ENCODE measurements around the gene TDRD7. TPM values are rescaled to one million over a fixed set of nuclear protein-coding genes. Genes with fewer than 3 reads are reported as not detected.

The TDRD7 gene
- total and polyA plus RNA-seq, 2 donors (not counting 1 experiment from before 2014, with no cell fraction given): 11.5 to 19.7 TPM

GRCh38 chr9:97395745-97396144, 16.2 kb upstream of the TDRD7 start:
- Histone ChIP-seq H4K20me1 (ENCODE audit: control insufficient read depth, insufficient read depth, low read length, poor library complexity, severe bottlenecking) (no peaks in the 10 kb centered on the region), H2AFZ (ENCODE audit: insufficient read depth, low read depth, low read length, poor library complexity, severe bottlenecking) (no peak overlapping the region), H3K27ac (ENCODE audit: low read length in 2 of 2) (no peak overlapping the region), H3K4me3 (ENCODE audit: control extremely low read depth in 1 of 5, extremely low read depth in 1 of 5, insufficient read depth in 1 of 5, low read depth in 2 of 5, low read length in 4 of 5) (no peak overlapping the region), H3K9me3 (ENCODE audit: control extremely low read depth in 1 of 3, control insufficient read depth in 2 of 3, insufficient read depth in 1 of 3, low read length in 2 of 3) (peaks cover 0 to 10% (median 0%) of the 10 kb centered on the region in 3 donors), H3K36me3 (replicated peaks in 1 of 2; ENCODE audit: control extremely low read depth in 1 of 2, control insufficient read depth in 1 of 2, extremely low read depth in 1 of 2, insufficient read depth in 2 of 2, low read length in 1 of 2) (no peaks in the 10 kb centered on the region), H3K27me3 (replicated peaks in 1 of 4; ENCODE audit: control extremely low read depth in 1 of 4, control insufficient read depth in 3 of 4, insufficient read depth in 4 of 4, low read length in 3 of 4) (peaks cover 0 to 8% (median 0%) of the 10 kb centered on the region in 4 experiments), H3K4me2 (replicated peaks; ENCODE audit: low read depth, low read length, poor library complexity, severe bottlenecking) (no peak overlapping the region), H3K4me1 (ENCODE audit: control insufficient read depth in 2 of 2, insufficient read depth in 2 of 2, low read length in 2 of 2) (no peaks in the 10 kb centered on the region), H3K79me2 (ENCODE audit: control insufficient read depth, insufficient read depth, low read length) (no peaks in the 10 kb centered on the region), H3K9ac (ENCODE audit: low read length) (no peak overlapping the region)
- Mint-ChIP-seq H3K4me1 (no peaks in the 10 kb centered on the region), H3K27me3 (peaks cover 2% of the 10 kb centered on the region), H3K9me3 (ENCODE audit: insufficient read depth) (no peaks in the 10 kb centered on the region), H3K27ac (no peak overlapping the region), H3K4me3 (no peak overlapping the region)
- WGBS (ENCODE audit: insufficient coverage): 91% methylated on average over 4 of the region's 5 CpGs
- intact Hi-C loops (cut with micrococcal nuclease): no loop called here
- ChIA-PET POLR2A (no interaction called here), CTCF (interaction anchor here (0.6 to 7.6 kb wide), 5 partner anchors 9 to 541 kb away, joined by 3 to 82 read pairs (median 3); no protein-coding TSS in a partner anchor)
- TF ChIP-seq CTCF (IDR thresholded peaks at IDR 0.05): no peak
- TF ChIP-seq EZH2 (IDR thresholded peaks at IDR 0.05; ENCODE audit: borderline replicate concordance, insufficient read depth, low read depth, low read length, poor library complexity, severe bottlenecking): no peak
- no peak for DNase-seq
- ATAC-seq (ENCODE audit: low read depth): no peak

DNA sequence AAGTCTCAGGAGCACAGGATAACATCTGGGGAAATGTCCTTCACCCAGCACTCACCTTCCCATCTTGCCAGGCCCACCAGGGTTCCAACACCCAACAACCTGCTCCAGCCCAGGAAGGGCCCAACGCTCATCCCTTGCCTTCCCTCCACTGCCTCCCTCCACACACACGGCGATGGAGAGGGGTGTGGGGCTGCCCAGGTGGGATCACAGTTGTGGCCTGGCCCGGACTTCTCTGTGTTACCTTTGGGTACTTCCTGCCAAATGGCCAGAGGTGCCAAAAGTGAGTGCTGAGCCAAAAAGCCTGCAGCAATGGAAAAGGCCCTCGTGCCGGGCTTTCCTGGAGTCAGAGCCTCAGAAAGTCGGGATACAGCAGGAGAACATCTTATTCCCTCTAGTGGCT, 15.6 kb upstream of the TDRD7 start:
- H3K27ac Mint-ChIP-seq: no peak overlapping the region

More for the DNA sequence above, 15.6 kb upstream of the TDRD7 start:
- no peak overlapping the region for H3K27ac ChIP-seq (ENCODE audit: low read length in 2 of 2)
- peaks cover 0 to 8% (median 0%) of the 10 kb centered on the region in 4 experiments for H3K27me3 ChIP-seq (replicated peaks in 1 of 4; ENCODE audit: control extremely low read depth in 1 of 4, control insufficient read depth in 3 of 4, insufficient read depth in 4 of 4, low read length in 3 of 4)
- TF ChIP-seq CTCF (IDR thresholded peaks at IDR 0.05): no peak
- no peak for TF ChIP-seq EZH2 (IDR thresholded peaks at IDR 0.05; ENCODE audit: borderline replicate concordance, insufficient read depth, low read depth, low read length, poor library complexity, severe bottlenecking)
- intact Hi-C loops (cut with micrococcal nuclease): no loop called here
- H3K9ac ChIP-seq (ENCODE audit: low read length): no peak overlapping the region
- H3K27me3 Mint-ChIP-seq: peaks cover 6% of the 10 kb centered on the region
- ChIA-PET POLR2A (no interaction called here), CTCF (interaction anchor here (1.4 to 7.6 kb wide), 4 partner anchors 10 to 542 kb away, joined by 3 to 82 read pairs (median 20); no protein-coding TSS in a partner anchor)
- H3K4me3 ChIP-seq (ENCODE audit: control extremely low read depth in 1 of 5, extremely low read depth in 1 of 5, insufficient read depth in 1 of 5, low read depth in 2 of 5, low read length in 4 of 5): no peak overlapping the region
- no peak overlapping the region for H3K4me3 Mint-ChIP-seq
- DNase-seq (no peak), ATAC-seq (ENCODE audit: low read depth) (no peak)
- no peaks in the 10 kb centered on the region for H3K79me2 ChIP-seq (ENCODE audit: control insufficient read depth, insufficient read depth, low read length)
- H3K4me2 ChIP-seq (replicated peaks; ENCODE audit: low read depth, low read length, poor library complexity, severe bottlenecking): no peak overlapping the region
- H3K4me1 Mint-ChIP-seq: no peaks in the 10 kb centered on the region
- peaks cover 0 to 10% (median 0%) of the 10 kb centered on the region in 3 donors for H3K9me3 ChIP-seq (ENCODE audit: control extremely low read depth in 1 of 3, control insufficient read depth in 2 of 3, insufficient read depth in 1 of 3, low read length in 2 of 3)
- H4K20me1 ChIP-seq (ENCODE audit: control insufficient read depth, insufficient read depth, low read length, poor library complexity, severe bottlenecking): no peaks in the 10 kb centered on the region
- H3K4me1 ChIP-seq (ENCODE audit: control insufficient read depth in 2 of 2, insufficient read depth in 2 of 2, low read length in 2 of 2): no peaks in the 10 kb centered on the region
- no peaks in the 10 kb centered on the region for H3K9me3 Mint-ChIP-seq (ENCODE audit: insufficient read depth)
- H2AFZ ChIP-seq (ENCODE audit: insufficient read depth, low read depth, low read length, poor library complexity, severe bottlenecking): no peak overlapping the region
- no peaks in the 10 kb centered on the region for H3K36me3 ChIP-seq (replicated peaks in 1 of 2; ENCODE audit: control extremely low read depth in 1 of 2, control insufficient read depth in 1 of 2, extremely low read depth in 1 of 2, insufficient read depth in 2 of 2, low read length in 1 of 2)
- 91% methylated on average over 5 of the region's 7 CpGs for whole genome bisulfite sequencing (ENCODE audit: insufficient coverage)

All from B cell (primary cell).